ENCODE measurements around the gene EPS8.
"Not testable (repeated sequence)": the region's sequence is repeated elsewhere in the genome, so short reads cannot be mapped to it uniquely, and the experiment has no call there.

Gene EPS8

GRCh38 chr12:15796493-15797141, 7.4 kb upstream of the EPS8 start:
- peak; percentile 29 for DNase-seq

GRCh38 chr12:15794836-15795235, 5.6 kb upstream of the EPS8 start:
- DNase-seq: no peak

GRCh38 chr12:15794196-15794595, 5.0 kb upstream of the EPS8 start:
- no peak for DNase-seq

GRCh38 chr12:15788233-15789219, 662 bp downstream of the EPS8 start:
- peak; percentile 24 for DNase-seq

- DNase-seq: no peak
Observed at GRCh38 chr12:15787778-15788177, 1.4 kb downstream of the EPS8 start.

- no peak for DNase-seq
Observed at GRCh38 chr12:15786772-15787171, 2.4 kb downstream of the EPS8 start.

- DNase-seq: no peak
Observed at GRCh38 chr12:15783288-15783687, 5.9 kb downstream of the EPS8 start.

- no peak for DNase-seq
Observed at GRCh38 chr12:15782667-15783066, 6.5 kb downstream of the EPS8 start.

- DNase-seq: no peak
Observed at GRCh38 chr12:15779925-15780324, 9.3 kb downstream of the EPS8 start.

GRCh38 chr12:15778126-15778525, 11.1 kb downstream of the EPS8 start:
- no peak for DNase-seq

- DNase-seq: no peak
Observed at GRCh38 chr12:15777355-15778012, 11.7 kb downstream of the EPS8 start.

GRCh38 chr12:15776532-15776931, 12.7 kb downstream of the EPS8 start:
- no peak for DNase-seq

- no peak for DNase-seq
Observed at GRCh38 chr12:15774819-15775218, 14.4 kb downstream of the EPS8 start.

GRCh38 chr12:15772405-15773018, 16.7 kb downstream of the EPS8 start:
- DNase-seq: peak; percentile 31

- no peak for DNase-seq
Observed at GRCh38 chr12:15770581-15770980, 18.6 kb downstream of the EPS8 start.

GRCh38 chr12:15770021-15770420, 19.2 kb downstream of the EPS8 start:
- DNase-seq: no peak

- no peak for DNase-seq
Observed at GRCh38 chr12:15769586-15769985, 19.6 kb downstream of the EPS8 start.

GRCh38 chr12:15767301-15767700, 21.9 kb downstream of the EPS8 start:
- no peak for DNase-seq

- DNase-seq: no peak
Observed at GRCh38 chr12:15763328-15763727, 25.9 kb downstream of the EPS8 start.

- not testable (repeated sequence) for DNase-seq
Observed at GRCh38 chr12:15762162-15762561, 27.0 kb downstream of the EPS8 start.

GRCh38 chr12:15757553-15758255, 31.5 kb downstream of the EPS8 start:
- DNase-seq: peak; percentile 78

- no peak for DNase-seq
Observed at GRCh38 chr12:15756822-15757221, 32.4 kb downstream of the EPS8 start.

All from inflammatory macrophage treated with lipopolysaccharide for 4 hours (primary cell).